Panc1 (cell line): Measurements from ENCODE around the gene GBX1. TPM values are rescaled to one million over a fixed set of nuclear protein-coding genes. Genes with fewer than 3 reads are reported as not detected.

Source experiments
- ATAC-seq: fragments of 200-7000 bp; cut with Tn5 transposase; 2 replicates; pipeline ENCODE4 v1.9.1; 2020; ENCODE audit warnings: mild to moderate bottlenecking, moderate library complexity
- BruUV-seq: library from RNA; stranded (reverse); fragments of 400-500 nt; replicated peaks from 2 replicates; lab custom pipeline; 2021; lab: Mats Ljungman, UMichigan
- CTCF ChIA-PET: fragments of 300-600 bp; sonication (Branson Sonifier 250); formaldehyde crosslinking; loops from one replicate; lab custom pipeline; 2022; ENCODE audit warnings: antibody characterized with exemption; lab: Charles Lee
- POLR2A ChIA-PET: fragments of 300-600 bp; sonication (Branson Sonifier 250); formaldehyde crosslinking; loops from one replicate; lab custom pipeline; 2022; ENCODE audit warnings: antibody characterized with exemption; lab: Charles Lee
- DNase-seq: peaks from one replicate; pipeline ENCODE4 v3.0.0-alpha.2; 2010; ENCODE audit warnings: low read depth, low spot score
- H3K27ac ChIP-seq: 2 replicates; pipeline ENCODE4 v1.5.1; 2011; ENCODE audit warnings: mild to moderate bottlenecking, low read length, inconsistent platforms
- H3K27me3 ChIP-seq: fragments of 200-500 bp; sonication (Bioruptor generic); 2 replicates; pipeline ENCODE4 v1.6.0; 2014; ENCODE audit warnings: low read length, inconsistent platforms; ENCODE audit not compliant: control insufficient read depth, insufficient read depth
- H3K36me3 ChIP-seq: fragments of 200-500 bp; sonication (Bioruptor generic); 2 replicates; pipeline ENCODE4 v1.5.1; 2014; ENCODE audit warnings: inconsistent platforms, mild to moderate bottlenecking, low read length, moderate library complexity; ENCODE audit not compliant: control insufficient read depth, insufficient read depth
- H3K4me1 ChIP-seq: 2 replicates; pipeline ENCODE4 v1.5.1; 2011; ENCODE audit warnings: inconsistent platforms, mild to moderate bottlenecking, low read length, moderate library complexity; ENCODE audit not compliant: control insufficient read depth, insufficient read depth
- H3K4me3 ChIP-seq, 2 experiments: 2 replicates each; pipeline ENCODE4 v1.5.1; 2011 to 2012; ENCODE audit warnings: low read depth in 2 of 2, low read length in 2 of 2, mild to moderate bottlenecking in 2 of 2, inconsistent platforms in 1 of 2, moderate library complexity in 1 of 2
- H3K9me3 ChIP-seq: fragments of 200-500 bp; sonication (Bioruptor generic); 2 replicates; pipeline ENCODE4 v1.5.1; 2014; ENCODE audit warnings: low read depth, mild to moderate bottlenecking, inconsistent platforms, low read length, moderate library complexity; ENCODE audit not compliant: control insufficient read depth, insufficient read depth
- POLR2AphosphoS5 ChIP-seq: IDR thresholded peaks from 2 replicates; pipeline ENCODE4 v1.6.1; 2012; ENCODE audit warnings: mild to moderate bottlenecking, low read depth, low read length, moderate library complexity
- SIN3A ChIP-seq: IDR thresholded peaks from 2 replicates; pipeline ENCODE4 v1.6.1; 2012; ENCODE audit warnings: low read depth, mild to moderate bottlenecking, low read length, moderate library complexity, borderline replicate concordance; ENCODE audit not compliant: insufficient read depth
- TCF7L2 ChIP-seq: IDR thresholded peaks from 2 replicates; pipeline ENCODE4 v1.6.1; 2011; ENCODE audit warnings: mild to moderate bottlenecking, low read depth, low read length, inconsistent platforms
- in situ Hi-C: cut with HindIII; loops from 2 replicates; pipeline ENCODE4 v1.10.0; 2016; ENCODE audit warnings: low sequenced_read_pairs, low pct_unique_long_range_greater_than_20kb
- intact Hi-C: fragments of 100-400 bp; cut with micrococcal nuclease; formaldehyde crosslinking; loops from one replicate; pipeline ENCODE4 v1.10.0; 2022; ENCODE audit not compliant: unreplicated experiment
- total RNA-seq: library from RNA; stranded (reverse); gene quantifications from one replicate; pipeline ENCODE4 v1.2.1, GENCODE V29; 2021; ENCODE audit not compliant: unreplicated experiment
- TF ChIP-seq, protein P1 (sequence below), 2 experiments: IDR thresholded peaks; 2 replicates each; pipeline ENCODE4 v1.6.1; 2011 to 2012; ENCODE audit warnings: low read depth in 2 of 2, control low read depth in 1 of 2, low read length in 1 of 2, mild to moderate bottlenecking in 1 of 2, moderate library complexity in 1 of 2; ENCODE audit not compliant: insufficient read depth in 1 of 2
- TF ChIP-seq, protein P2 (sequence below): fragments of 450-650 bp; IDR thresholded peaks from 2 replicates; pipeline ENCODE4 v1.5.1; 2017; ENCODE audit warnings: mild to moderate bottlenecking

Gene GBX1
- total RNA-seq, 1 experiment from 2014 or later: not detected

DNA sequence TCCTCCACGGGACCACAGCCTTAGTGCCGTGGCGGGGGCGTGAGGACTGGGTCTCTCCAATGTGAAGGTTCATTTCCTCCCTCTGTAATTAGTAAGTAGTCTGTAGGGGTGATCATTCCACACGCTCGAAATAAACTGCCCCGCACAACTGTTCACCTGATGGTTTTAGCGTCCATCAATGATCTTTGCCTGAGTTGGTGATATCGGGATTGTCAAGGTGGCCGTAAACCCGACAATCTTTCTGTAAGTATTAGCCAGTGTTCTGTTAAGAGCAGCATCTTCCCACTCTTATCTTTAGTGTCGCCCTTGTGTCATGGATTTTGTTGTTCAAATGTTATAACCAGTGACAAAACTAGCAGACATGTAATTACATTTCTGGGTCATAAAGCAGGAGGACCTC, 63.5 kb downstream of the GBX1 start:
- no TSS peak for BruUV-seq
- Histone ChIP-seq H3K4me3 (no peak overlapping the region), H3K36me3 (no peaks in the 10 kb centered on the region), H3K9me3 (no peaks in the 10 kb centered on the region), H3K27me3 (no peaks in the 10 kb centered on the region), H3K27ac (no peak overlapping the region), H3K4me1 (no peaks in the 10 kb centered on the region)
- in situ Hi-C loops: no loop called here
- TF ChIP-seq SIN3A (no peak), POLR2AphosphoS5 (no peak), TCF7L2 (no peak)
- TF ChIP-seq, protein P1, sequence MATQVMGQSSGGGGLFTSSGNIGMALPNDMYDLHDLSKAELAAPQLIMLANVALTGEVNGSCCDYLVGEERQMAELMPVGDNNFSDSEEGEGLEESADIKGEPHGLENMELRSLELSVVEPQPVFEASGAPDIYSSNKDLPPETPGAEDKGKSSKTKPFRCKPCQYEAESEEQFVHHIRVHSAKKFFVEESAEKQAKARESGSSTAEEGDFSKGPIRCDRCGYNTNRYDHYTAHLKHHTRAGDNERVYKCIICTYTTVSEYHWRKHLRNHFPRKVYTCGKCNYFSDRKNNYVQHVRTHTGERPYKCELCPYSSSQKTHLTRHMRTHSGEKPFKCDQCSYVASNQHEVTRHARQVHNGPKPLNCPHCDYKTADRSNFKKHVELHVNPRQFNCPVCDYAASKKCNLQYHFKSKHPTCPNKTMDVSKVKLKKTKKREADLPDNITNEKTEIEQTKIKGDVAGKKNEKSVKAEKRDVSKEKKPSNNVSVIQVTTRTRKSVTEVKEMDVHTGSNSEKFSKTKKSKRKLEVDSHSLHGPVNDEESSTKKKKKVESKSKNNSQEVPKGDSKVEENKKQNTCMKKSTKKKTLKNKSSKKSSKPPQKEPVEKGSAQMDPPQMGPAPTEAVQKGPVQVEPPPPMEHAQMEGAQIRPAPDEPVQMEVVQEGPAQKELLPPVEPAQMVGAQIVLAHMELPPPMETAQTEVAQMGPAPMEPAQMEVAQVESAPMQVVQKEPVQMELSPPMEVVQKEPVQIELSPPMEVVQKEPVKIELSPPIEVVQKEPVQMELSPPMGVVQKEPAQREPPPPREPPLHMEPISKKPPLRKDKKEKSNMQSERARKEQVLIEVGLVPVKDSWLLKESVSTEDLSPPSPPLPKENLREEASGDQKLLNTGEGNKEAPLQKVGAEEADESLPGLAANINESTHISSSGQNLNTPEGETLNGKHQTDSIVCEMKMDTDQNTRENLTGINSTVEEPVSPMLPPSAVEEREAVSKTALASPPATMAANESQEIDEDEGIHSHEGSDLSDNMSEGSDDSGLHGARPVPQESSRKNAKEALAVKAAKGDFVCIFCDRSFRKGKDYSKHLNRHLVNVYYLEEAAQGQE (IDR thresholded peaks at IDR 0.05; ENCODE audit: insufficient read depth in 1 of 2, low read depth in 2 of 2, low read length in 1 of 2): no peak
- TF ChIP-seq, protein P2, sequence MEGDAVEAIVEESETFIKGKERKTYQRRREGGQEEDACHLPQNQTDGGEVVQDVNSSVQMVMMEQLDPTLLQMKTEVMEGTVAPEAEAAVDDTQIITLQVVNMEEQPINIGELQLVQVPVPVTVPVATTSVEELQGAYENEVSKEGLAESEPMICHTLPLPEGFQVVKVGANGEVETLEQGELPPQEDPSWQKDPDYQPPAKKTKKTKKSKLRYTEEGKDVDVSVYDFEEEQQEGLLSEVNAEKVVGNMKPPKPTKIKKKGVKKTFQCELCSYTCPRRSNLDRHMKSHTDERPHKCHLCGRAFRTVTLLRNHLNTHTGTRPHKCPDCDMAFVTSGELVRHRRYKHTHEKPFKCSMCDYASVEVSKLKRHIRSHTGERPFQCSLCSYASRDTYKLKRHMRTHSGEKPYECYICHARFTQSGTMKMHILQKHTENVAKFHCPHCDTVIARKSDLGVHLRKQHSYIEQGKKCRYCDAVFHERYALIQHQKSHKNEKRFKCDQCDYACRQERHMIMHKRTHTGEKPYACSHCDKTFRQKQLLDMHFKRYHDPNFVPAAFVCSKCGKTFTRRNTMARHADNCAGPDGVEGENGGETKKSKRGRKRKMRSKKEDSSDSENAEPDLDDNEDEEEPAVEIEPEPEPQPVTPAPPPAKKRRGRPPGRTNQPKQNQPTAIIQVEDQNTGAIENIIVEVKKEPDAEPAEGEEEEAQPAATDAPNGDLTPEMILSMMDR: no peak
- POLR2A ChIA-PET: no interaction called here
- CTCF ChIA-PET: no interaction called here
- intact Hi-C loops: no loop called here
- no peak for DNase-seq
- no peak for ATAC-seq

DNA sequence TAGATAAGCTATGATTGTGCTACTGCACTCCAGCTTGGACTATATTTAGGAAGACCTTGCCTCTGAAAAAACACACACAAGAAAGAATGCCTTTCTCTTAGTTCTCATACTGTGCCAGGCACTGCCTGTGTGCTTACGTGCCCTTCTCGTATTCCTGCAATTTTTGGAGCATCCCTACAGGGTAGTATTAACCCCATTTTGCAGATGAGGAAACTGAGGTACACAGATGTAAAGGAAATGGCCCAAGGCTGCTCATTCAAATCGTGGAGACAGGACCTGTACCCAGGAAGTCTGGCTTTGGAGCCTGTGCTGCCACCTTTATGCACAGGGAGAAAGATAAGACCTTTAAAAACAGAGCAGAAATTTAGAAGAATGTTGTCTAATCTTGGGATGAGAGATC, 64.5 kb downstream of the GBX1 start:
- DNase-seq: no peak
- no peaks in the 10 kb centered on the region for H3K27me3 ChIP-seq
- H3K9me3 ChIP-seq: no peaks in the 10 kb centered on the region
- ChIA-PET CTCF (no interaction called here), POLR2A (no interaction called here)
- no peak overlapping the region for H3K27ac ChIP-seq
- no TSS peak for BruUV-seq
- no peaks in the 10 kb centered on the region for H3K36me3 ChIP-seq
- ATAC-seq: no peak
- intact Hi-C loops: no loop called here
- no peaks in the 10 kb centered on the region for H3K4me1 ChIP-seq
- in situ Hi-C loops: no loop called here
- H3K4me3 ChIP-seq: no peak overlapping the region
- TF ChIP-seq, protein P2: no peak
- TF ChIP-seq SIN3A (no peak), POLR2AphosphoS5 (no peak), TCF7L2 (no peak)
- TF ChIP-seq, protein P1 (IDR thresholded peaks at IDR 0.05; ENCODE audit: insufficient read depth in 1 of 2, low read depth in 2 of 2, low read length in 1 of 2): no peak
